HTR-8/SVneo (cell line): ENCODE data around the gene MASP1.
"Not testable (repeated sequence)": the region's sequence is repeated elsewhere in the genome, so short reads cannot be mapped to it uniquely, and the experiment has no call there.

Experiments
- DNase-seq: peaks from one replicate; pipeline ENCODE4 v3.0.0; 2011; ENCODE audit warnings: low spot score, mixed read lengths; ENCODE audit not compliant: insufficient read length
- FAIRE-seq: peaks from 2 replicates; lab custom pipeline; 2011; peaks lifted over from hg19 to GRCh38; lab: Jason Lieb, UNC

Gene MASP1

GRCh38 chr3:187237741-187238140 lies 53.8 kb downstream of the MASP1 start:
- FAIRE-seq (no peak), DNase-seq (no peak)

GRCh38 chr3:187236962-187237361 lies 54.6 kb downstream of the MASP1 start:
- FAIRE-seq (no peak), DNase-seq (no peak)

- DNase-seq (no peak), FAIRE-seq (no peak)
These were observed 61.5 kb downstream of the MASP1 start for GRCh38 chr3:187230011-187230410.

GRCh38 chr3:187228740-187229139 lies 62.8 kb downstream of the MASP1 start:
- DNase-seq = no peak
- no peak for FAIRE-seq

GRCh38 chr3:187227658-187228258 lies 63.8 kb downstream of the MASP1 start:
- DNase-seq = peak; percentile 71

GRCh38 chr3:187223799-187224198 lies 67.7 kb downstream of the MASP1 start:
- FAIRE-seq (no peak), DNase-seq (no peak)

More at GRCh38 chr3:187227658-187228258, 63.8 kb downstream of the MASP1 start:
- no peak for FAIRE-seq

GRCh38 chr3:187222801-187223200 lies 68.7 kb downstream of the MASP1 start:
- FAIRE-seq (no peak), DNase-seq (no peak)

GRCh38 chr3:187215460-187215859 lies 76.1 kb downstream of the MASP1 start:
- DNase-seq (no peak), FAIRE-seq (no peak)

- FAIRE-seq (no peak), DNase-seq (no peak)
These were observed 77.9 kb downstream of the MASP1 start for GRCh38 chr3:187213616-187214015.

GRCh38 chr3:187212705-187213104 lies 78.8 kb downstream of the MASP1 start:
- DNase-seq = no peak

GRCh38 chr3:187212196-187212545 lies 79.4 kb downstream of the MASP1 start:
- no peak for DNase-seq
- no peak for FAIRE-seq

More at GRCh38 chr3:187212705-187213104, 78.8 kb downstream of the MASP1 start:
- FAIRE-seq = no peak

- DNase-seq (no peak), FAIRE-seq (no peak)
These were observed 79.9 kb downstream of the MASP1 start for GRCh38 chr3:187211532-187212195.

GRCh38 chr3:187210545-187211327 lies 80.8 kb downstream of the MASP1 start:
- DNase-seq = no peak
- no peak for FAIRE-seq

GRCh38 chr3:187210091-187210490 lies 81.4 kb downstream of the MASP1 start:
- DNase-seq (no peak), FAIRE-seq (no peak)

GRCh38 chr3:187209491-187209890 lies 82.0 kb downstream of the MASP1 start:
- FAIRE-seq (no peak), DNase-seq (no peak)

GRCh38 chr3:187208159-187208558 lies 83.4 kb downstream of the MASP1 start:
- FAIRE-seq (no peak), DNase-seq (no peak)

- DNase-seq (no peak), FAIRE-seq (no peak)
These were observed 83.9 kb downstream of the MASP1 start for GRCh38 chr3:187207624-187208023.

- FAIRE-seq (no peak), DNase-seq (no peak)
These were observed 84.5 kb downstream of the MASP1 start for GRCh38 chr3:187207062-187207461.

GRCh38 chr3:187205683-187206082 lies 85.9 kb downstream of the MASP1 start:
- DNase-seq = no peak
- no peak for FAIRE-seq

GRCh38 chr3:187199463-187200050 lies 92.0 kb downstream of the MASP1 start:
- DNase-seq, FAIRE-seq: not testable (repeated sequence)

GRCh38 chr3:187198490-187198889 lies 93.0 kb downstream of the MASP1 start:
- FAIRE-seq (no peak), DNase-seq (no peak)
